Measurements from ENCODE around the gene CLK3.

DNA sequence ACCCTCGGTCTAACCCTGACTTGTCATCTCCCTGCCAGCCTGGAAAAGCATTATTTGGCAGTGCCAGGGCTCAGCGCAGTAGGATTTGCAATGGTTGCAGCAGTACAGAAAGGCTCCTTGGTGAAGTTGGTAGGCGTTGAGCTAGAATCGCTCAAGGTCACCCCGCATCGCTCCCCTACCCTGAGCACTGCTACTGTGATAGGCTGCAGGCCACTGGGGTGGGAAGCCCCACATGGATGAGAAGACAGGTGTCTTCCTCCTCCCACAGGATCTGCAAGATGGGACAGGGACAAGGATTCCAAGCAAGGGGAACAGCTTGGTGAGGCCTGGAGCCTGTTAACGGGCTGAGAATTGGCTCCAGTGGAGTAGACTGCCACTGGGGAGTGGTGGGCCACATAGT is 10.7 kb downstream of the CLK3 start:
- TF ChIP-seq, protein P1, sequence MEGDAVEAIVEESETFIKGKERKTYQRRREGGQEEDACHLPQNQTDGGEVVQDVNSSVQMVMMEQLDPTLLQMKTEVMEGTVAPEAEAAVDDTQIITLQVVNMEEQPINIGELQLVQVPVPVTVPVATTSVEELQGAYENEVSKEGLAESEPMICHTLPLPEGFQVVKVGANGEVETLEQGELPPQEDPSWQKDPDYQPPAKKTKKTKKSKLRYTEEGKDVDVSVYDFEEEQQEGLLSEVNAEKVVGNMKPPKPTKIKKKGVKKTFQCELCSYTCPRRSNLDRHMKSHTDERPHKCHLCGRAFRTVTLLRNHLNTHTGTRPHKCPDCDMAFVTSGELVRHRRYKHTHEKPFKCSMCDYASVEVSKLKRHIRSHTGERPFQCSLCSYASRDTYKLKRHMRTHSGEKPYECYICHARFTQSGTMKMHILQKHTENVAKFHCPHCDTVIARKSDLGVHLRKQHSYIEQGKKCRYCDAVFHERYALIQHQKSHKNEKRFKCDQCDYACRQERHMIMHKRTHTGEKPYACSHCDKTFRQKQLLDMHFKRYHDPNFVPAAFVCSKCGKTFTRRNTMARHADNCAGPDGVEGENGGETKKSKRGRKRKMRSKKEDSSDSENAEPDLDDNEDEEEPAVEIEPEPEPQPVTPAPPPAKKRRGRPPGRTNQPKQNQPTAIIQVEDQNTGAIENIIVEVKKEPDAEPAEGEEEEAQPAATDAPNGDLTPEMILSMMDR (IDR thresholded peaks at IDR 0.05; ENCODE audit: insufficient read depth, low read depth, low read length) = no peak
- no peak for TF ChIP-seq EZH2 (IDR thresholded peaks at IDR 0.05; ENCODE audit: insufficient read depth, low read length)
